Stimulated activated memory B cell treated with anti-CD40 and anti-IgM and Interleukin-4, amounts not matched to agents 10 μg/mL and 1 μg/mL and 100 μg/mL, for 72 hours (primary cell): Measurements from ENCODE around the gene GFPT2.

Source experiments
- ATAC-seq: fragments of 150-1000 bp; cut with Tn5 transposase; 2 replicates; pipeline ENCODE4 v1.10.0; 2021
- H3K27ac Mint-ChIP-seq: one replicate; pipeline ENCODE4 v1.8.0; 2022; ENCODE audit warnings: mild to moderate bottlenecking, mixed read lengths
- H3K27me3 Mint-ChIP-seq: one replicate; pipeline ENCODE4 v1.8.0; 2022; ENCODE audit warnings: mixed read lengths
- H3K36me3 Mint-ChIP-seq: one replicate; pipeline ENCODE4 v1.8.0; 2022; ENCODE audit warnings: mixed read lengths
- H3K4me1 Mint-ChIP-seq: one replicate; pipeline ENCODE4 v1.8.0; 2022; ENCODE audit warnings: mixed read lengths
- H3K4me3 Mint-ChIP-seq: one replicate; pipeline ENCODE4 v1.8.0; 2022; ENCODE audit warnings: mild to moderate bottlenecking, moderate library complexity, mixed read lengths
- H3K9me3 Mint-ChIP-seq: one replicate; pipeline ENCODE4 v1.8.0; 2022; ENCODE audit warnings: mixed read lengths

The GFPT2 gene

DNA sequence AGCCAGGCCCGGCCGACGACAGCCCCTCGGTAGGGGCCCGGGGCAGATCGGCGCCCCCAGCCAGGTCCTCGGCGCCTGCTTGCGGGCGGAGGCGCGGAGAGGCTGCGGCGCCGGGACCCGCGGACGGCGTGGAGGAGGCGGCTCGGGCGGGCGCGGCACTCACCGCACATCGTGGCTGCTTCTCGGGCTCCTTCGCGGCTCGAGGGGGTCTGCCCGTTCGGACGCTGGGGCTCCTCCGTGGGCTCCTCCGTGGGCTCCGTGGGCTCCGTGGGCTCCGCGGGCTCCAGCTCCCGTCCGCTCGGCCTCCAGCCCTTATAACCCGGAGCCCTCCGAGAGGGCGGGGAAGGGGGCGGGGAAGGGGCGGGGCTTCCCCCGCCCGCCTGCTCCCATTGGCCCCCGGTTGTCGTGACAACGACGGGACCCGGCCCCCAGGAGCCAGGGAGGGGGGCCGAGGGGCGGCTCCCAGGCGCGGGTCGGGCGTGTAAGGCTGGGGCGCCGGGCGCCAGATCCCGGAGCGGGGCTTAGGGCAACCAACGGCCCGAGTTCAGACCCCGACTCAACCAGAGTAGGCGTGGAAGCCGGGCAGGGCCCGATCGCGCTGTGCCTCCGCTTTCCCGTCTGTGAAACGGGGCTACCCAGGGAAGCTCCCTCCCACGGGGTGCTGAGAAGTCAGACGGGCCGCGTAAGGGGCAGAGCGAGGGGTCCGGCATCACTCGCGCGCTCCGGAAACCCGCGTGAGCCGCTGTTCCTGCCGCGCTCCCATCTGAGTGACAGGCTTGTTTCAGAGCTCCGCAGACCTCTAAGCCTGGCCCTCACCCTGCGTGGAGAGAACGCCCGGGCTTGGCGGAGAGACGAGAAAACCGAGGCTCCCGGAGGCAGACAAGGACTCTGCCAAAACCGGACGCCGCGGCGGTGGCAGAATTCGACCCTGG lies at the start of gene GFPT2:
Gene GFPT2, minus strand, starts transcription at position 289 of the 932 bp plus-strand sequence. Its CDS starts 119 bp downstream, at position 170.
- ATAC-seq, result peak; percentile 84
- Mint-ChIP-seq H3K9me3 (no peaks in the 10 kb centered on the region), H3K4me3 (peak within 1 kb of the TSS; percentile 74), H3K27ac (no peak within 1 kb of the TSS), H3K36me3 (no peaks in the 10 kb centered on the region), H3K4me1 (peaks cover 9% of the 10 kb centered on the region), H3K27me3 (peaks cover 66% of the 10 kb centered on the region)

DNA sequence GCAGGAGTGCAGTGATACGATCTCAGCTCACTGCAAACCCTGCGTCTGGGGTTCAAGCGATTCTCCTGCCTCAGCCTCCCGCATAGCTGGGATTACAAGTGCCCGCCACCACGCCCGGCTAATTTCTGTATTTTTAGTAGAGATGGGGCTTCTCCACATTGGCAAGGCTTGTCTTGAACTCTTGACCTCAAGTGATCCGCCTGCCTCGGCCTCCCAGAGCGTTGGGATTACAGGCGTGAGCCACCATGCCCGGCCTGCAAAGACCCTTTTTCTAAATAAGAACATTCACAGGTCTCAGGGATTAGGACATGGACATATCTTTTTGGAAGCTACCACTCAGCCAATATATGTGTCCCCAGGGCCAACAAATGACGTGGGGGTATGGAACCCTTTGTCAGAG lies 49.6 kb upstream of the GFPT2 start:
- Mint-ChIP-seq H3K9me3 (peaks cover 5% of the 10 kb centered on the region), H3K4me3 (no peak overlapping the region), H3K27me3 (peaks cover 51% of the 10 kb centered on the region), H3K36me3 (no peaks in the 10 kb centered on the region), H3K27ac (no peak overlapping the region), H3K4me1 (no peaks in the 10 kb centered on the region)
- ATAC-seq, result no peak

- H3K27me3 Mint-ChIP-seq, result peaks cover 38% of the 10 kb centered on the region
- H3K4me1 Mint-ChIP-seq, result no peaks in the 10 kb centered on the region
- no peaks in the 10 kb centered on the region for H3K36me3 Mint-ChIP-seq
- no peak overlapping the region for H3K27ac Mint-ChIP-seq
- peaks cover 5% of the 10 kb centered on the region for H3K9me3 Mint-ChIP-seq
- H3K4me3 Mint-ChIP-seq, result no peak overlapping the region
- ATAC-seq, result no peak
Observed at GRCh38 chr5:180401229-180401907, 48.2 kb upstream of the GFPT2 start.

- Mint-ChIP-seq H3K27me3 (peaks cover 29% of the 10 kb centered on the region), H3K4me1 (no peaks in the 10 kb centered on the region), H3K4me3 (no peak overlapping the region), H3K36me3 (no peaks in the 10 kb centered on the region), H3K9me3 (peaks cover 5% of the 10 kb centered on the region), H3K27ac (no peak overlapping the region)
- ATAC-seq, result no peak
Observed at GRCh38 chr5:180400416-180400815, 47.3 kb upstream of the GFPT2 start.

- H3K9me3 Mint-ChIP-seq, result peaks cover 5% of the 10 kb centered on the region
- H3K4me1 Mint-ChIP-seq, result no peaks in the 10 kb centered on the region
- H3K27ac Mint-ChIP-seq, result no peak overlapping the region
- ATAC-seq, result no peak
- H3K27me3 Mint-ChIP-seq, result peaks cover 28% of the 10 kb centered on the region
- no peaks in the 10 kb centered on the region for H3K36me3 Mint-ChIP-seq
- H3K4me3 Mint-ChIP-seq, result no peak overlapping the region
Observed at GRCh38 chr5:180399401-180400215, 46.5 kb upstream of the GFPT2 start.

DNA sequence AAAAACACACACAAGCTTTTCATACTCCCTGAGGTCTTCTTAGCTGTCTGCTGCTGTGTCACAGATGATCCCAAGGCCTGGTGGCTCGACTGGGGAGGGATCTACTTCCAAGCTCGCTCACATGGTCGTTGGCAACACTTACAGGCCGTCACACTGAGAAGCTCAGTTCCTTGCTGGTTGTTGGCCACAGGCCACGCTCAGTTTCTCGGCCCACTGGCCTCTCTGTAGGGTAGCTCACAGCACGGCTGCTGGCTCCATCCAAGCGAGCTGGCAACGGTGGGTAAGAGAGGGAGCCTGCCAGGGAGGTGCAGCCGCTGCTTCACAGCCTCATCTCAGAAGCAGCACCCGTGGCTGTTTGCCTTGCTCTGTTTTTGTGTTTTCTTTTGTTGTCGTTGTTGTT lies 43.8 kb upstream of the GFPT2 start:
- Mint-ChIP-seq H3K36me3 (no peaks in the 10 kb centered on the region), H3K9me3 (peaks cover 2% of the 10 kb centered on the region), H3K27ac (no peak overlapping the region), H3K27me3 (peaks cover 34% of the 10 kb centered on the region), H3K4me1 (no peaks in the 10 kb centered on the region), H3K4me3 (no peak overlapping the region)
- ATAC-seq, result no peak

GRCh38 chr5:180395540-180396274 lies 42.6 kb upstream of the GFPT2 start:
- ATAC-seq, result no peak
- Mint-ChIP-seq H3K4me3 (no peak overlapping the region), H3K4me1 (no peaks in the 10 kb centered on the region)

DNA sequence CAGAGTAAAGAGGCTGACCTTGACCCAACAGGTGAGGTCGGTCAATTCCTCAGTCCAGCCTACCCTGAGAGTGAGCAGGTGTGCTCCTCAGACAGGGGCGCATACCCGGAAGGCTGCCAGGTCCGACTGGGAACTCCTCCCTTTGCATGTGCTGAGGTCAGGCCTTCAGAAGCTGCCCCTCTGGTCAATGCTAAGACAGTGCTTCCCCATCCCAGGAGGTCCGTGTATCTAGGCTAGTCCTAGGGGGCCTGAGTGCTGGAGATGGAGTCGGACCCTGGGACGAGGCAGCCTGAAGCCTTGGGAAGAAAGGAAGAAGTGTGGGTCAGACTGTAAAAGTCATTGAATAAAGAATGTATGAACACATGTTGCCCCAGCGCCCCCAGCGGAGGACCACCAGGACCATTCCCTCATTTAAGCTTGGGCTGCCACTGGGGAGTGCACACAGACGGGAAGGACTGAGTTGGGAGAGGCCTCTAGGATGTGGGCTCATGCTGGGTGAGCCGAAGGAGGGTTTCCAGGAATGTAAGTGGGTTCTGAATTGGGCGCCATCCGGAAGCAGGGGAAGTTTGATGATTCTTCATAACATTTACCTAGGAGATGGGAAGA lies 41.0 kb upstream of the GFPT2 start:
- Mint-ChIP-seq H3K27ac (no peak overlapping the region), H3K4me3 (no peak overlapping the region), H3K27me3 (peaks cover 33% of the 10 kb centered on the region), H3K9me3 (no peaks in the 10 kb centered on the region), H3K4me1 (no peaks in the 10 kb centered on the region), H3K36me3 (no peaks in the 10 kb centered on the region)
- no peak for ATAC-seq

More at GRCh38 chr5:180395540-180396274, 42.6 kb upstream of the GFPT2 start:
- H3K36me3 Mint-ChIP-seq, result no peaks in the 10 kb centered on the region
- no peak overlapping the region for H3K27ac Mint-ChIP-seq
- H3K9me3 Mint-ChIP-seq, result no peaks in the 10 kb centered on the region
- H3K27me3 Mint-ChIP-seq, result peaks cover 33% of the 10 kb centered on the region

GRCh38 chr5:180391276-180391675 lies 38.1 kb upstream of the GFPT2 start:
- Mint-ChIP-seq H3K9me3 (peaks cover 3% of the 10 kb centered on the region), H3K36me3 (no peaks in the 10 kb centered on the region), H3K4me1 (no peaks in the 10 kb centered on the region), H3K4me3 (no peak overlapping the region), H3K27ac (no peak overlapping the region), H3K27me3 (peaks cover 33% of the 10 kb centered on the region)
- no peak for ATAC-seq

DNA sequence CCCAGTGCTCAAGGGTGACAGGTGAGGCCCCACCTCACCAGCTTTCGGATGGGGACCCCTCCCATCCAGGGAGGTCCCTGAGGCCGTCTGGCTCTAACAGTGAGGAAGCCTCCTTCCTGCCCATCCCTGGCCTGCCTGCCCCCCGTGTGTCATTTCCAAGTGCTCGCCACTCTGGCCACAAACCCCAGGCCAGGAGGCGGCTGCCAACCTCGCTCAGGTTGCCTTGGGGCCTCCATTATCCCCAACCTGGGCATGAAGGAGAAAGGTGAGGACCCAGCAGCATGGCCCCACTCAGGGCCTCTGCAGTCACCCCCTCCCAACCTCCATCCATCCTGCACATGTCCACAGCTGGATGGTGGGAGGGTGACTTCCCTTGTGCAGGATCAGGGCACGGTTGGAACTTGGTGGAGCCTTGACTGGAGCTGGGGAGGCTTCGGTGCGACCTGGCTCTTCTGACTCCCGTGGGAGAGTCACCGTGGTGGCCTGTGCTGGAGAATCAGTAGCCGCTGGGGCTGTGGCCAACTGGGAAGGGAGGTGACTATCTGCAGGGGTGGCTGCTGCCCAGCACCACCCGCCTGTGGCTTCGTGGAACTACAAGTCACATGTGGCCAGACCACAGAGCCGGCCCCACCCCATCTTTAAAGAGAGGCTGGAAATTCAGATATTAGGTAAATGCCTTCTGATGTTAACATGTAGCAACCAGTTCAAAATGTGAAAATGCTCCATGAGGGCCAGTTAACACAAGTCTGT lies 37.5 kb upstream of the GFPT2 start:
- ATAC-seq, result peak; percentile 38
- no peak overlapping the region for H3K27ac Mint-ChIP-seq
- no peaks in the 10 kb centered on the region for H3K36me3 Mint-ChIP-seq
- no peaks in the 10 kb centered on the region for H3K4me1 Mint-ChIP-seq
- H3K9me3 Mint-ChIP-seq, result peaks cover 3% of the 10 kb centered on the region
- no peak overlapping the region for H3K4me3 Mint-ChIP-seq
- H3K27me3 Mint-ChIP-seq, result peaks cover 36% of the 10 kb centered on the region

- peaks cover 3% of the 10 kb centered on the region for H3K9me3 Mint-ChIP-seq
- no peak overlapping the region for H3K4me3 Mint-ChIP-seq
- H3K27ac Mint-ChIP-seq, result no peak overlapping the region
- H3K36me3 Mint-ChIP-seq, result no peaks in the 10 kb centered on the region
- no peaks in the 10 kb centered on the region for H3K4me1 Mint-ChIP-seq
- peaks cover 44% of the 10 kb centered on the region for H3K27me3 Mint-ChIP-seq
- ATAC-seq, result no peak
Observed at GRCh38 chr5:180389252-180390101, 36.3 kb upstream of the GFPT2 start.

GRCh38 chr5:180387798-180388197 lies 34.7 kb upstream of the GFPT2 start:
- no peak overlapping the region for H3K4me3 Mint-ChIP-seq
- H3K36me3 Mint-ChIP-seq, result no peaks in the 10 kb centered on the region
- H3K4me1 Mint-ChIP-seq, result no peaks in the 10 kb centered on the region
- H3K27ac Mint-ChIP-seq, result no peak overlapping the region
- ATAC-seq, result no peak
- H3K9me3 Mint-ChIP-seq, result peaks cover 3% of the 10 kb centered on the region
- H3K27me3 Mint-ChIP-seq, result peaks cover 44% of the 10 kb centered on the region

GRCh38 chr5:180382926-180383325 lies 29.8 kb upstream of the GFPT2 start:
- Mint-ChIP-seq H3K27me3 (peaks cover 60% of the 10 kb centered on the region), H3K36me3 (no peaks in the 10 kb centered on the region), H3K9me3 (peaks cover 3% of the 10 kb centered on the region), H3K27ac (no peak overlapping the region), H3K4me1 (no peaks in the 10 kb centered on the region), H3K4me3 (no peak overlapping the region)
- no peak for ATAC-seq
